ENCODE measurements around the gene DERA.
"Not testable (repeated sequence)": the region's sequence is repeated elsewhere in the genome, so short reads cannot be mapped to it uniquely, and the experiment has no call there.

DERA gene

DNA sequence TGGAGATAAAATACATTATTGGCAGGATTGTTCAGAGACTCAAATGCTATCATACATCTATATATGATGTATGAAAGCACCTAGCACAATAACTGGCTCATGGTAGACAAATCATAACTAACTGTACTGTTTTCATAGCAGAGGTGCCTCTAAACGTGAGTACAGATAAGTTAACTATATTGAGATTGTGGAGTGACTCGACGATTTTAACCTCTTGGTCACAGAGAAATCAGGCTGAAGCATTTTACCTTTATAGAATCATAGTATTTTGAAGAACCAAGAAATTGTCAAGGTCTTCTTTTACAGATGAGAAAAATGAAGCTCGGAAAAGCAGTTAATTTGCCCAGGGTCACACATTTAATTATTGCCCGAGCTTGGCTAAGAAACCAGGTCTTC lies 666 bp upstream of the DERA start:
- no peak for DNase-seq (ENCODE audit: extremely low read depth, low read depth)
- TF ChIP-seq, protein P1, sequence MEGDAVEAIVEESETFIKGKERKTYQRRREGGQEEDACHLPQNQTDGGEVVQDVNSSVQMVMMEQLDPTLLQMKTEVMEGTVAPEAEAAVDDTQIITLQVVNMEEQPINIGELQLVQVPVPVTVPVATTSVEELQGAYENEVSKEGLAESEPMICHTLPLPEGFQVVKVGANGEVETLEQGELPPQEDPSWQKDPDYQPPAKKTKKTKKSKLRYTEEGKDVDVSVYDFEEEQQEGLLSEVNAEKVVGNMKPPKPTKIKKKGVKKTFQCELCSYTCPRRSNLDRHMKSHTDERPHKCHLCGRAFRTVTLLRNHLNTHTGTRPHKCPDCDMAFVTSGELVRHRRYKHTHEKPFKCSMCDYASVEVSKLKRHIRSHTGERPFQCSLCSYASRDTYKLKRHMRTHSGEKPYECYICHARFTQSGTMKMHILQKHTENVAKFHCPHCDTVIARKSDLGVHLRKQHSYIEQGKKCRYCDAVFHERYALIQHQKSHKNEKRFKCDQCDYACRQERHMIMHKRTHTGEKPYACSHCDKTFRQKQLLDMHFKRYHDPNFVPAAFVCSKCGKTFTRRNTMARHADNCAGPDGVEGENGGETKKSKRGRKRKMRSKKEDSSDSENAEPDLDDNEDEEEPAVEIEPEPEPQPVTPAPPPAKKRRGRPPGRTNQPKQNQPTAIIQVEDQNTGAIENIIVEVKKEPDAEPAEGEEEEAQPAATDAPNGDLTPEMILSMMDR (IDR thresholded peaks at IDR 0.05; ENCODE audit: low read depth, low read length) = no peak

DNA sequence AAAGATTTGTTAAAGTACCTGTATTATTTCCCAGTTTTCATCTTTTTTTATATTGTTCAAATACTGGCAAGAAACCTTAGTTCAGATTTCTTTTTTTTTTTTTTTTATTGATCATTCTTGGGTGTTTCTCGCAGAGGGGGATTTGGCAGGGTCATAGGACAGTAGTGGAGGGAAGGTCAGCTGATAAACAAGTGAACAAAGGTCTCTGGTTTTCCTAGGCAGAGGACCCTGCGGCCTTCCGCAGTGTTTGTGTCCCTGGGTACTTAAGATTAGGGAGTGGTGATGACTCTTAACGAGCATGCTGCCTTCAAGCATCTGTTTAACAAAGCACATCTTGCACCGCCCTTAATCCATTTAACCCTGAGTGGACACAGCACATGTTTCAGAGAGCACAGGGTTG lies 799 bp downstream of the DERA start:
- not testable (repeated sequence) for DNase-seq (ENCODE audit: extremely low read depth, low read depth)

DNA sequence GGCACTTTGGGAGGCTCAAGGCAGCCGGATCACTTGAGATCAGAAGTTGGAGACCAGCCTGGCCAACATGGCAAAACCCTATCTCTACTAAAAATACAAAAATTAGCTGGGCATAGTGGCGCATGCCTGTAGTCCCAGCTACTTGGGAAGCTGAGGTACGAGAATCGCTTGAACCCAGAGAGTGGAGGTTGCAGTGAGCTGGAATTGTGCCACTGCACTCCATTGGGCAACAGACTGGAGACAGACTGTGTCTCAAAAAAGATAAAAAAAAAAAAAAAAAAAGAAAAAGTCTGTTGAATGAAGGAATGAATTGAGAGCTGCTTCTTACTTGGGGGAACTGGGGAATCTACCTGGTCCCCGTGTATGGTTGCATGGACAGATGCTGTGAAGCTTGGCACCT lies 3.0 kb downstream of the DERA start:
- DNase-seq (ENCODE audit: extremely low read depth, low read depth) = not testable (repeated sequence)

DNA sequence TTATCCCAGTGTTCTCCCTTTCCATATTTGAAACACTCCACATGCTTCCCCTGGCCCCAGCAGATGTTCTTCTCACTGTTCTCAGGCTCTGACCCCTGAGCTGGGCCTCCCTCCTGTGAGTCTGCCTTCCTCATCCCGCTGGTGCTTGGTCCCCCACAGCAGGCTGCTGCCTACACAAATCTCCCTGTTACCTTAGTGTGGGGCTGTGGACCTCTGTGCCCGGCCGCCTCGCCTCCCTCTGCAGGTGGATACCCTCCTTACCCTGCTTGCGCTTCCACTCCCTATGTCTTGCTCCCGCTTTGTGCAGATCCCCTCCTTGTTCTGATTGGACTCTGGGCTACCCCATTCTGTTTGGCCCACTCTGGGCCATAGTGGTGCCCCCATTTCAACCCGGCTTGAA lies 6.9 kb downstream of the DERA start:
- no peak for DNase-seq (ENCODE audit: extremely low read depth, low read depth)
- TF ChIP-seq, protein P1 (IDR thresholded peaks at IDR 0.05; ENCODE audit: low read depth, low read length) = no peak

DNA sequence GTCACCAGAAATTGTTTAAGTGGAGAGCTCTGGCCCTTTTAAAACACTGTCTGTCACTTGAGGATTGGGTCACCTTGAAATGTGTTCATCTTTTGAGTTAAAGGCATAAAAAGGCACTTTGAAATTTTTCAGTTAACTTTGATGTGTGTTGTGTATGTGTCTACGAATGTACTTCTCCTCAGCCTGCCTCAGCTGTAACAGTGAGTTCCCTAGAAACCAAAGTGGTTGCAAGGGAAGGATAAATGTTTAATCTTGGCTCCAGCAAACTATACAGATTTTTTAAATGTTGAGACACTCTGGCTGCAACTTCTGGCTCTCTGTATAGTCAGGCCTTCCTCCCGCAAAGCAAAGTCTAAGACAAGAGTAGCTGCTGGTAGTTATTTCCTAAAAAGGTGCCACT lies 8.3 kb downstream of the DERA start:
- DNase-seq (ENCODE audit: extremely low read depth, low read depth) = no peak
- TF ChIP-seq, protein P1 (IDR thresholded peaks at IDR 0.05; ENCODE audit: low read depth, low read length) = no peak

DNA sequence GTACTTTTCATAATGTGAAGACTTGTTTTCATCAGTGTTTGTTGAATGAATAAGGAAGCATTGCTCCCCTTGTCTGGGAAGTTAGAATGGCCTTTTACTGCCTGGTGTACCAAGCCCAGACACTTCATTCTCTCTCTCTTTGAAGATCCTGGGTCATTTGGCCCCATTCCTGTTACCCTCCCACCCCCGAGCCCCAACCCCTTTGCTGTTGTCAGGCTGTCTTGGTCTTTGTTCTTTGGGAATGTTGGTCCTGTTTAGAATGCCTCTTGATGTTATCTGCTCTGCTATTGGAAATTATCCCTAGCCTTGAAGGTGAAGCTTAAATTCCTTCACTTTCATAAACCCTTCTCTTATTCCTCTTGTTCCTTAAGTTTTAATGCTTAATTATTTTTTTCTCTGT lies 13.8 kb downstream of the DERA start:
- DNase-seq (ENCODE audit: extremely low read depth, low read depth) = no peak
- TF ChIP-seq, protein P1 (IDR thresholded peaks at IDR 0.05; ENCODE audit: low read depth, low read length) = no peak

DNA sequence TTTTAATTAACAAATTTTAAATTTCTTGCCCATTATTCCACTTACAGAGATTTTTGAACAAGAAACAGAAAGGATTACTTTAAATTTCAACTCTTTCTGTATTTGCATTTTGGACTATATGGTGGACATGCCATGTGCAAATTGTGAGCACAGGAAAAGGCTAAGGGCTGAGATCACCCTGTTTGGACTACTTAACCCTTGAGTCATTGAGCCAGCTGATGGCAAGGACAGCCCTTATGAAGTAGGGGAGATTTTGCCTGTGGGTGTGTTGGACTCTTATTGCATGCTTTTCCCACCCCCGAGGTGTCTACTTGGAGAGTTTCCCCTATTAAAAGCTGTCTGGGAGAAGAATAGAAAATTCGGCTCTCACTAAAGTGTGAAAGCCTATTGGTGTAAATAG lies 17.2 kb downstream of the DERA start:
- DNase-seq (ENCODE audit: extremely low read depth, low read depth) = peak; percentile 16
- TF ChIP-seq, protein P1 (IDR thresholded peaks at IDR 0.05; ENCODE audit: low read depth, low read length) = no peak

DNA sequence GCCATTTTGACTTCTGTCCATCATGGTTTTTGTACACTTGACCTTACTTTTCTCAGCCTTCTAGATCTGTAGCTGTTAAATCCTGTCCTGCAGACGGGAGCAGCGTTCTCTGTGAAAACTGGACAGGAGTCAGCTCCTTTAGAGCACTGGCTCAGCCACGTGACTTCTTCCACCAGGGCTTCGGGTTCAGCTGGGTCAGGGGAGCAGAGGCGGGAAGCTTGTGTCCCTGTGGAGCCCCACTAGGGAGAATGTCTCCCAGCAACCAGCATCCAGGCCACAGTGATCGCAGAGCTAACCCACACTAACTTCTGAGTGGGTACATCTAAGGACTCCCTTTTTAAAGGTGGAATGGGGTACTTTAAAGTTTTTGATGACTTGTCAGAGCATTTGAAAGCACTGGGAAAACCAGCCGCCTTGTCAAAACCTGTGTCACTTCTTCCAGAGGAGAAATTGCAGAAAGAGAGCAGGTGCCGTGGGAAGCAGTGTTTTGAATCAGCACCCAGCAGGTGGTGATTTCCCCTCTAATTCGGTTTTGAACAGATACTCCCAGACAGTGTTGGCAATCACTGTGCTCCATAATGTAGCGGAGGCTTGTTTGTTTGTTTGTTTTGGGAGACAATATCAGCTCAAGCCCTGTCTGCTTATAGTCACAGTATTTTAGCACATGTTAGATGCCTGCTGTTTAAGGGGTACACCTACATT lies 17.9 kb downstream of the DERA start:
- TF ChIP-seq, protein P1 (IDR thresholded peaks at IDR 0.05; ENCODE audit: low read depth, low read length) = no peak
- DNase-seq (ENCODE audit: extremely low read depth, low read depth) = no peak

Data from AG09319 (cell line).